Measurements from ENCODE around the gene TP73.
"Not testable (repeated sequence)": the region's sequence is repeated elsewhere in the genome, so short reads cannot be mapped to it uniquely, and the experiment has no call there.

TP73 gene

DNA sequence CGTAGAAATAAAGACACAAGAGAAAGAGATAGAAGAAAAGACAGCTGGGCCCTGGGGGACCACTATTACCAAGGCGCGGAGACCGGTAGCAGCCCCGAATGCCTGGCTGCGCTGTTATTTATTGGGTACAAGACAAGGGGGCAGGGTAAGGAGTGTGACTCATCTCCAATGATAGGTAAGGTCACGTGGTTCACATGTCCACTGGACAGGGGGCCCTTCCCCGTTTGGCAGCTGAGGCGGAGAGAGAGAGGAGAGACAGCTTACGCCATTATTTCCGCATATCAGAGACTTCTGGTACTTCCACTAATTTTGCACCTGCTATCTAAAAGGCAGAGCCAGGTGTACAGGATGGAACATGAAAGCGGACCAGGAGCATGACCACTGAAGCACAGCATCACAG, 31.6 kb upstream of the TP73 start:
- no peak overlapping the region for H3K27ac ChIP-seq (ENCODE audit: insufficient read depth in 1 of 2, low read depth in 1 of 2, low read length in 2 of 2, poor library complexity in 1 of 2, severe bottlenecking in 2 of 2)
- 95% methylated on average over 10 of the region's 12 CpGs for WGBS (ENCODE audit: insufficient coverage)
- H3K4me3 ChIP-seq (ENCODE audit: control insufficient read depth in 1 of 7, extremely low read depth in 1 of 7, insufficient read depth in 4 of 7, low read depth in 2 of 7, low read length in 6 of 7) = no peak overlapping the region
- ChIA-PET POLR2A (no interaction called here), CTCF (interaction anchor here (1.0 to 6.4 kb wide), 12 partner anchors 9 to 168 kb away, joined by 3 to 63 read pairs (median 5); no protein-coding TSS in a partner anchor)
- H3K27me3 ChIP-seq (replicated peaks in 2 of 5; ENCODE audit: control insufficient read depth in 4 of 5, insufficient read depth in 5 of 5, low read length in 4 of 5) = no peaks in the 10 kb centered on the region
- no peaks in the 10 kb centered on the region for H3K9me3 ChIP-seq (ENCODE audit: control extremely low read depth in 1 of 5, control insufficient read depth in 4 of 5, insufficient read depth in 2 of 5, low read depth in 1 of 5, low read length in 4 of 5)
- no peak for DNase-seq
- H3K4me1 ChIP-seq (ENCODE audit: control extremely low read depth in 1 of 4, control insufficient read depth in 4 of 4, insufficient read depth in 4 of 4, low read length in 3 of 4) = peaks cover 0 to 38% (median 32%) of the 10 kb centered on the region in 4 experiments
- no peaks in the 10 kb centered on the region for H3K36me3 ChIP-seq (ENCODE audit: control insufficient read depth in 4 of 4, insufficient read depth in 4 of 4, low read length in 3 of 4)

- H3K27me3 ChIP-seq (replicated peaks in 2 of 5; ENCODE audit: control insufficient read depth in 4 of 5, insufficient read depth in 5 of 5, low read length in 4 of 5); H3K36me3 ChIP-seq (ENCODE audit: control insufficient read depth in 4 of 4, insufficient read depth in 4 of 4, low read length in 3 of 4); DNase-seq; H3K9me3 ChIP-seq (ENCODE audit: control extremely low read depth in 1 of 5, control insufficient read depth in 4 of 5, insufficient read depth in 2 of 5, low read depth in 1 of 5, low read length in 4 of 5); H3K27ac ChIP-seq (ENCODE audit: insufficient read depth in 1 of 2, low read depth in 1 of 2, low read length in 2 of 2, poor library complexity in 1 of 2, severe bottlenecking in 2 of 2); POLR2A ChIA-PET; H3K4me3 ChIP-seq (ENCODE audit: control insufficient read depth in 1 of 7, extremely low read depth in 1 of 7, insufficient read depth in 4 of 7, low read depth in 2 of 7, low read length in 6 of 7): not testable (repeated sequence)
- CTCF ChIA-PET = interaction anchor here (0.6 to 6.4 kb wide), 10 partner anchors 13 to 785 kb away, joined by 4 to 63 read pairs (median 4); no protein-coding TSS in a partner anchor
- peaks cover 3 to 41% (median 35%) of the 10 kb centered on the region in 4 experiments for H3K4me1 ChIP-seq (ENCODE audit: control extremely low read depth in 1 of 4, control insufficient read depth in 4 of 4, insufficient read depth in 4 of 4, low read length in 3 of 4)
- WGBS (ENCODE audit: insufficient coverage) = 43% methylated on average over 1 of the region's 15 CpGs
Measured at GRCh38 chr1:3621151-3621671, 31.1 kb upstream of the TP73 start.

DNA sequence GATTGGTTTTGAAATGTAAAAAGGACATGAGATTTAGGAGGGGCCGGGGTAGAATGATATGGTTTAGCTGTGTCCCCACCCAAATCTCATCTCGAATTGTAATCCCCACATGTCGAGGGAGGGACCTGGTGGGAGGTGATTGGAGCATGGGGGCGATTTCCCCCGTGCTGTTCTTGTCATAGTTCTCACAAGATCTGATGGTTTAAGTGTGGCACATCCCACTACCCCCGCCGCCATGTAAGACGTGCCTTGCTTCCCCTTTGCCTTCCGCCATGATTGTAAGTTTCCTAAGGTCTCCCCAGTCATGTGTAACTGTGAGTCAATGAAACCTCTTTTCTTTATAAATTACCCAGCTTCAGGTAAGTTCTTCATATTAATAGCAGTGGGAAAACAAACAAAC, 30.2 kb upstream of the TP73 start:
- peaks cover 3 to 41% (median 35%) of the 10 kb centered on the region in 4 experiments for H3K4me1 ChIP-seq (ENCODE audit: control extremely low read depth in 1 of 4, control insufficient read depth in 4 of 4, insufficient read depth in 4 of 4, low read length in 3 of 4)
- H3K4me3 ChIP-seq (ENCODE audit: control insufficient read depth in 1 of 7, extremely low read depth in 1 of 7, insufficient read depth in 4 of 7, low read depth in 2 of 7, low read length in 6 of 7); DNase-seq; H3K36me3 ChIP-seq (ENCODE audit: control insufficient read depth in 4 of 4, insufficient read depth in 4 of 4, low read length in 3 of 4); H3K27me3 ChIP-seq (replicated peaks in 2 of 5; ENCODE audit: control insufficient read depth in 4 of 5, insufficient read depth in 5 of 5, low read length in 4 of 5); POLR2A ChIA-PET; H3K9me3 ChIP-seq (ENCODE audit: control extremely low read depth in 1 of 5, control insufficient read depth in 4 of 5, insufficient read depth in 2 of 5, low read depth in 1 of 5, low read length in 4 of 5); H3K27ac ChIP-seq (ENCODE audit: insufficient read depth in 1 of 2, low read depth in 1 of 2, low read length in 2 of 2, poor library complexity in 1 of 2, severe bottlenecking in 2 of 2): not testable (repeated sequence)
- CTCF ChIA-PET = interaction anchor here (0.7 to 6.4 kb wide), 6 partner anchors 14 to 133 kb away, joined by 3 to 63 read pairs (median 4); no protein-coding TSS in a partner anchor
- 90% methylated on average over 6 of the region's 9 CpGs for WGBS (ENCODE audit: insufficient coverage)

GRCh38 chr1:3623441-3624199, 28.7 kb upstream of the TP73 start:
- CTCF ChIA-PET = interaction anchor here (0.8 to 6.4 kb wide), 5 partner anchors 10 to 171 kb away, joined by 3 to 63 read pairs (median 3); no protein-coding TSS in a partner anchor
- POLR2A ChIA-PET = interaction anchor here (0.6 kb wide), 1 partner anchor 13 kb away, joined by 4 read pairs; no protein-coding TSS in a partner anchor
- WGBS (ENCODE audit: insufficient coverage) = 42% methylated on average over 19 of the region's 23 CpGs
- Histone ChIP-seq H3K4me1 (ENCODE audit: control extremely low read depth in 1 of 4, control insufficient read depth in 4 of 4, insufficient read depth in 4 of 4, low read length in 3 of 4) (peaks cover 3 to 34% (median 31%) of the 10 kb centered on the region in 4 experiments), H3K36me3 (ENCODE audit: control insufficient read depth in 4 of 4, insufficient read depth in 4 of 4, low read length in 3 of 4) (peaks cover 0 to 17% (median 15%) of the 10 kb centered on the region in 4 experiments), H3K9me3 (ENCODE audit: control extremely low read depth in 1 of 5, control insufficient read depth in 4 of 5, insufficient read depth in 2 of 5, low read depth in 1 of 5, low read length in 4 of 5) (no peaks in the 10 kb centered on the region), H3K4me3 (ENCODE audit: control insufficient read depth in 1 of 7, extremely low read depth in 1 of 7, insufficient read depth in 4 of 7, low read depth in 2 of 7, low read length in 6 of 7) (peak overlapping the region; percentile 51 to 93 (median 88)), H3K27ac (ENCODE audit: insufficient read depth in 1 of 2, low read depth in 1 of 2, low read length in 2 of 2, poor library complexity in 1 of 2, severe bottlenecking in 2 of 2) (peak overlapping the region in 1 of 2 experiments; percentile 58), H3K27me3 (replicated peaks in 2 of 5; ENCODE audit: control insufficient read depth in 4 of 5, insufficient read depth in 5 of 5, low read length in 4 of 5) (no peaks in the 10 kb centered on the region)
- DNase-seq = no peak

- ChIA-PET POLR2A (interaction anchor here (0.6 kb wide), 1 partner anchor 12 kb away, joined by 4 read pairs; no protein-coding TSS in a partner anchor), CTCF (interaction anchor here (1.1 to 6.4 kb wide), 2 partner anchors 59 to 132 kb away, joined by 3 to 63 read pairs; no protein-coding TSS in a partner anchor)
- no peaks in the 10 kb centered on the region for H3K27me3 ChIP-seq (replicated peaks in 2 of 5; ENCODE audit: control insufficient read depth in 4 of 5, insufficient read depth in 5 of 5, low read length in 4 of 5)
- WGBS (ENCODE audit: insufficient coverage) = 0% methylated on average over 73 of the region's 108 CpGs
- peaks cover 3 to 25% (median 23%) of the 10 kb centered on the region in 4 experiments for H3K4me1 ChIP-seq (ENCODE audit: control extremely low read depth in 1 of 4, control insufficient read depth in 4 of 4, insufficient read depth in 4 of 4, low read length in 3 of 4)
- peak within 1 kb of the TSS; percentile 56 to 93 (median 88) for H3K4me3 ChIP-seq (ENCODE audit: control insufficient read depth in 1 of 7, extremely low read depth in 1 of 7, insufficient read depth in 4 of 7, low read depth in 2 of 7, low read length in 6 of 7)
- no peaks in the 10 kb centered on the region for H3K9me3 ChIP-seq (ENCODE audit: control extremely low read depth in 1 of 5, control insufficient read depth in 4 of 5, insufficient read depth in 2 of 5, low read depth in 1 of 5, low read length in 4 of 5)
- H3K27ac ChIP-seq (ENCODE audit: insufficient read depth in 1 of 2, low read depth in 1 of 2, low read length in 2 of 2, poor library complexity in 1 of 2, severe bottlenecking in 2 of 2) = peak within 1 kb of the TSS in 1 of 2 experiments; percentile 58
- H3K36me3 ChIP-seq (ENCODE audit: control insufficient read depth in 4 of 4, insufficient read depth in 4 of 4, low read length in 3 of 4) = peaks cover 4 to 23% (median 22%) of the 10 kb centered on the region in 4 experiments
- peak; percentile 95 to 98 (median 98) for DNase-seq
Measured at GRCh38 chr1:3624200-3625136, 27.8 kb upstream of the TP73 start, which contains the start of gene TPRG1L. TSS of gene TPRG1L (plus strand) at chr1:3625015. CDS start at chr1:3625073, 58 bp downstream.

DNA sequence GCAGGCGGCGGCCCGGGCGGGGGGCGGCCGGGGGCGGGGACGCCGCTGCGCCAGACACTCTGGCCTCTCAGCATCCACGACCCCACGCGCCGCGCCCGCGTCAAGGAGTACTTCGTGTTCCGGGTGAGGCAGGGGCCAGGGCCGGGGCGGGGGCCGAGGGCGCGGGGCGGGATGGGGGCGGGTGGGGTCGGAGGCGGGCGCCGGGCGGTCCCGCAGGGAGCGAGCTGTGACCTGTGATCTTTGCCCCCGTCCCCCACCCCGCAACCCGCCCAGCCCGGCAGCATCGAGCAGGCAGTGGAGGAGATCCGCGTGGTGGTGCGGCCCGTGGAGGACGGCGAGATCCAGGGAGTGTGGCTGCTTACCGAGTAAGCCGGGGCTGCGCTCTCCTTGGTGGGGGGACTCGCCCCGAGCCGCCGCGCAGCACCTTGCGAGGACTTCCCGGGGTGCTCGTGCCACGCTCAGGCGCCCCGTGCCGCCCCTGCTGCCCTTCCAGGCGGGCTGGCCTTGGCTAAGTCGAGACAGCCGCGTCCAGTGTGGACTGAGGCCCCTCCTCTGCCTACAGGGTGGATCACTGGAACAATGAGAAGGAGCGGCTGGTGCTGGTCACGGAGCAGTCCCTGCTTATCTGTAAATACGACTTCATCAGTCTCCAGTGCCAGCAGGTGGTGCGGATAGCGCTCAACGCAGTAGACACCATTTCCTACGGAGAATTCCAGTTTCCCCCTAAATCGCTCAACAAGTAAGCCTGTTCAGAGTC, 27.0 kb upstream of the TP73 start:
- peak; percentile 22 to 67 (median 54) for DNase-seq
- WGBS (ENCODE audit: insufficient coverage) = 11% methylated on average over 38 of the region's 71 CpGs
- ChIA-PET POLR2A (no interaction called here), CTCF (interaction anchor here (1.3 kb wide), 1 partner anchor 172 kb away, joined by 3 read pairs; no protein-coding TSS in a partner anchor)
- Histone ChIP-seq H3K4me1 (ENCODE audit: control extremely low read depth in 1 of 4, control insufficient read depth in 4 of 4, insufficient read depth in 4 of 4, low read length in 3 of 4) (peaks cover 3 to 29% (median 23%) of the 10 kb centered on the region in 4 experiments), H3K9me3 (ENCODE audit: control extremely low read depth in 1 of 5, control insufficient read depth in 4 of 5, insufficient read depth in 2 of 5, low read depth in 1 of 5, low read length in 4 of 5) (no peaks in the 10 kb centered on the region), H3K4me3 (ENCODE audit: control insufficient read depth in 1 of 7, extremely low read depth in 1 of 7, insufficient read depth in 4 of 7, low read depth in 2 of 7, low read length in 6 of 7) (peak overlapping the region; percentile 15 to 93 (median 88)), H3K27me3 (replicated peaks in 2 of 5; ENCODE audit: control insufficient read depth in 4 of 5, insufficient read depth in 5 of 5, low read length in 4 of 5) (no peaks in the 10 kb centered on the region), H3K27ac (ENCODE audit: insufficient read depth in 1 of 2, low read depth in 1 of 2, low read length in 2 of 2, poor library complexity in 1 of 2, severe bottlenecking in 2 of 2) (peak overlapping the region in 1 of 2 experiments; percentile 25), H3K36me3 (ENCODE audit: control insufficient read depth in 4 of 4, insufficient read depth in 4 of 4, low read length in 3 of 4) (peaks cover 4 to 31% (median 29%) of the 10 kb centered on the region in 4 experiments)

All from common myeloid progenitor, CD34-positive (primary cell).